GM23338 (cell line): Measurements from ENCODE around the gene SCGB3A1. TPM values are rescaled to one million over a fixed set of nuclear protein-coding genes. Genes with fewer than 3 reads are reported as not detected.

Experiments
- ATAC-seq: fragments of 200-7000 bp; cut with Tn5 transposase; 3 replicates; pipeline ENCODE4 v1.9.1; 2020
- DNase-seq: peaks from one replicate; pipeline ENCODE4 v3.0.0-alpha.2; 2015; ENCODE audit warnings: low spot score
- H2AFZ ChIP-seq: fragments of 200-600 bp; sonication (generic); 2 replicates; pipeline ENCODE4 v1.8.0; 2016; ENCODE audit warnings: antibody characterized with exemption, mild to moderate bottlenecking, moderate library complexity
- H3F3A ChIP-seq: fragments of 200-600 bp; sonication (generic); replicated peaks from 2 replicates; pipeline ENCODE4 v1.8.0; 2017; ENCODE audit warnings: antibody characterized with exemption, mixed run types, low read depth
- H3K27ac ChIP-seq: fragments of 200-600 bp; sonication (generic); 2 replicates; pipeline ENCODE4 v1.6.1; 2016; ENCODE audit warnings: low read depth
- H3K27me3 ChIP-seq: fragments of 200-600 bp; sonication (generic); 2 replicates; pipeline ENCODE4 v1.8.0; 2016; ENCODE audit warnings: mild to moderate bottlenecking, mixed run types, moderate library complexity; ENCODE audit not compliant: insufficient read depth
- H3K36me3 ChIP-seq: fragments of 200-600 bp; sonication (generic); 2 replicates; pipeline ENCODE4 v1.8.0; 2016; ENCODE audit warnings: mild to moderate bottlenecking; ENCODE audit not compliant: insufficient read depth
- H3K4me1 ChIP-seq: fragments of 200-600 bp; sonication (generic); 2 replicates; pipeline ENCODE4 v1.8.0; 2016; ENCODE audit warnings: mild to moderate bottlenecking, moderate library complexity; ENCODE audit not compliant: insufficient read depth
- H3K4me2 ChIP-seq: fragments of 200-600 bp; sonication (generic); 2 replicates; pipeline ENCODE4 v1.7.1; 2017; ENCODE audit warnings: mixed run types
- H3K4me3 ChIP-seq: fragments of 200-600 bp; sonication (generic); 2 replicates; pipeline ENCODE4 v1.6.1; 2016; ENCODE audit warnings: mixed run types
- H3K79me2 ChIP-seq: fragments of 200-600 bp; sonication (generic); replicated peaks from 2 replicates; pipeline ENCODE4 v1.8.0; 2017; ENCODE audit warnings: mild to moderate bottlenecking; ENCODE audit not compliant: insufficient read depth
- H3K9me2 ChIP-seq: fragments of 200-600 bp; sonication (generic); 2 replicates; pipeline ENCODE4 v1.8.0; 2017; ENCODE audit not compliant: insufficient read depth
- H4K20me1 ChIP-seq: fragments of 200-600 bp; sonication (generic); replicated peaks from 2 replicates; pipeline ENCODE4 v1.8.0; 2017; ENCODE audit warnings: mild to moderate bottlenecking; ENCODE audit not compliant: insufficient read depth
- H3K27ac Mint-ChIP-seq: 2 replicates; pipeline ENCODE4 v1.8.0; 2020; ENCODE audit warnings: inconsistent platforms, mild to moderate bottlenecking, moderate library complexity, mixed read lengths
- H3K27me3 Mint-ChIP-seq: 3 replicates; pipeline ENCODE4 v1.8.0; 2022; ENCODE audit warnings: low read depth, mild to moderate bottlenecking, moderate library complexity, mixed read lengths, inconsistent platforms; ENCODE audit not compliant: insufficient read depth, poor library complexity
- H3K36me3 Mint-ChIP-seq: 3 replicates; pipeline ENCODE4 v1.8.0; 2021; ENCODE audit warnings: low read depth, mild to moderate bottlenecking, inconsistent platforms, moderate library complexity, mixed read lengths
- H3K4me1 Mint-ChIP-seq: 3 replicates; pipeline ENCODE4 v1.8.0; 2020; ENCODE audit warnings: mild to moderate bottlenecking, inconsistent platforms, mixed read lengths
- H3K4me3 Mint-ChIP-seq: 3 replicates; pipeline ENCODE4 v1.8.0; 2021; ENCODE audit warnings: moderate library complexity, mild to moderate bottlenecking, inconsistent platforms, mixed read lengths
- H3K9me3 Mint-ChIP-seq: 3 replicates; pipeline ENCODE4 v1.8.0; 2020; ENCODE audit warnings: moderate library complexity, mild to moderate bottlenecking, inconsistent platforms, mixed read lengths
- CREB1 ChIP-seq: fragments of 250-450 bp; sonication (Bioruptor Pico); IDR thresholded peaks from 2 replicates; pipeline ENCODE4 v1.5.0; 2020; ENCODE audit warnings: low read depth, mild to moderate bottlenecking, moderate library complexity
- EZH2 ChIP-seq: fragments of 200-600 bp; sonication (generic); IDR thresholded peaks from one replicate; pipeline ENCODE4 v1.8.0; 2017; ENCODE audit warnings: antibody characterized with exemption, mild to moderate bottlenecking, low read depth; ENCODE audit not compliant: unreplicated experiment
- NANOG ChIP-seq: IDR thresholded peaks from 2 replicates; pipeline ENCODE4 v1.6.1; 2016; ENCODE audit warnings: antibody characterized with exemption, borderline replicate concordance
- polyA plus RNA-seq: library from polyadenylated mRNA; unstranded; fragments of >200 nt; fragmentation: Nextera tagmentation; extraction: Ambion mirVana; gene quantifications from 2 replicates; pipeline ENCODE4 v1.2.1, GENCODE V29; 2016
- total RNA-seq: library from RNA; depleted of rRNA; stranded (reverse); fragments of >200 nt; shearing (Covaris generic); gene quantifications from 2 replicates; pipeline ENCODE4 v1.2.3, GENCODE V29; 2014
- TF ChIP-seq, protein P1 (sequence below): fragments of 250-450 bp; sonication (Bioruptor Pico); IDR thresholded peaks from 2 replicates; pipeline ENCODE4 v1.5.0; 2020; ENCODE audit warnings: mild to moderate bottlenecking, moderate library complexity
- TF ChIP-seq, protein P2 (sequence below): IDR thresholded peaks from one replicate; pipeline ENCODE4 v1.6.1; 2018; ENCODE audit warnings: antibody characterized with exemption; ENCODE audit not compliant: unreplicated experiment
- TF ChIP-seq, protein P3 (sequence below): IDR thresholded peaks from 2 replicates; pipeline ENCODE4 v1.6.1; 2016; ENCODE audit warnings: antibody characterized with exemption
- TF ChIP-seq, protein P4 (sequence below), 2 experiments: fragments of 200-600 bp in 1 of 2; sonication (generic) in 1 of 2; conservative IDR thresholded peaks; 2 replicates each; pipeline versions ENCODE4 v1.5.1 to v1.6.1; 2016 to 2017; ENCODE audit warnings: antibody characterized with exemption in 2 of 2, low read depth in 2 of 2, mild to moderate bottlenecking in 2 of 2, moderate library complexity in 1 of 2

SCGB3A1 gene
- total and polyA plus RNA-seq, 2 experiments from 2014 or later: not detected

DNA sequence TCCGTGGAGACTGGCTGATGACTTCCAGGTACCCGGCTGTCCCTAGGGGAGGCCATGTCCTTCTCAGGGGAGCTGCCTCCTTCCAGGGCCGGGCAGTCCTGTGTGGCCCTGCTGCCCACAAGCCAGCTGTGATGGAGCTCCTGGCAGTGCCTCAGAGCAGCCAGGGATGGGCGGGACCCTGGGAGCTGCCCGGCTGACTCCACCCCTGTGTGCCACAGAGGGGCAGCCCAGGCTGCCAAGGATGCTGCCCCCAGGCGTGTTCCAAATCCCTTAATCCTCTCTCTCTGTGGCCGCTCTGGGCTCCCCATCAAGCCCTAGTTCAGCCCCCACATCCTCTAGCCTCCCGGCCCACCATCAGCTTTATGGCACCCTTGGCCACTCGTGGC is 7.0 kb upstream of the SCGB3A1 start (continued):
- TF ChIP-seq, protein P1, sequence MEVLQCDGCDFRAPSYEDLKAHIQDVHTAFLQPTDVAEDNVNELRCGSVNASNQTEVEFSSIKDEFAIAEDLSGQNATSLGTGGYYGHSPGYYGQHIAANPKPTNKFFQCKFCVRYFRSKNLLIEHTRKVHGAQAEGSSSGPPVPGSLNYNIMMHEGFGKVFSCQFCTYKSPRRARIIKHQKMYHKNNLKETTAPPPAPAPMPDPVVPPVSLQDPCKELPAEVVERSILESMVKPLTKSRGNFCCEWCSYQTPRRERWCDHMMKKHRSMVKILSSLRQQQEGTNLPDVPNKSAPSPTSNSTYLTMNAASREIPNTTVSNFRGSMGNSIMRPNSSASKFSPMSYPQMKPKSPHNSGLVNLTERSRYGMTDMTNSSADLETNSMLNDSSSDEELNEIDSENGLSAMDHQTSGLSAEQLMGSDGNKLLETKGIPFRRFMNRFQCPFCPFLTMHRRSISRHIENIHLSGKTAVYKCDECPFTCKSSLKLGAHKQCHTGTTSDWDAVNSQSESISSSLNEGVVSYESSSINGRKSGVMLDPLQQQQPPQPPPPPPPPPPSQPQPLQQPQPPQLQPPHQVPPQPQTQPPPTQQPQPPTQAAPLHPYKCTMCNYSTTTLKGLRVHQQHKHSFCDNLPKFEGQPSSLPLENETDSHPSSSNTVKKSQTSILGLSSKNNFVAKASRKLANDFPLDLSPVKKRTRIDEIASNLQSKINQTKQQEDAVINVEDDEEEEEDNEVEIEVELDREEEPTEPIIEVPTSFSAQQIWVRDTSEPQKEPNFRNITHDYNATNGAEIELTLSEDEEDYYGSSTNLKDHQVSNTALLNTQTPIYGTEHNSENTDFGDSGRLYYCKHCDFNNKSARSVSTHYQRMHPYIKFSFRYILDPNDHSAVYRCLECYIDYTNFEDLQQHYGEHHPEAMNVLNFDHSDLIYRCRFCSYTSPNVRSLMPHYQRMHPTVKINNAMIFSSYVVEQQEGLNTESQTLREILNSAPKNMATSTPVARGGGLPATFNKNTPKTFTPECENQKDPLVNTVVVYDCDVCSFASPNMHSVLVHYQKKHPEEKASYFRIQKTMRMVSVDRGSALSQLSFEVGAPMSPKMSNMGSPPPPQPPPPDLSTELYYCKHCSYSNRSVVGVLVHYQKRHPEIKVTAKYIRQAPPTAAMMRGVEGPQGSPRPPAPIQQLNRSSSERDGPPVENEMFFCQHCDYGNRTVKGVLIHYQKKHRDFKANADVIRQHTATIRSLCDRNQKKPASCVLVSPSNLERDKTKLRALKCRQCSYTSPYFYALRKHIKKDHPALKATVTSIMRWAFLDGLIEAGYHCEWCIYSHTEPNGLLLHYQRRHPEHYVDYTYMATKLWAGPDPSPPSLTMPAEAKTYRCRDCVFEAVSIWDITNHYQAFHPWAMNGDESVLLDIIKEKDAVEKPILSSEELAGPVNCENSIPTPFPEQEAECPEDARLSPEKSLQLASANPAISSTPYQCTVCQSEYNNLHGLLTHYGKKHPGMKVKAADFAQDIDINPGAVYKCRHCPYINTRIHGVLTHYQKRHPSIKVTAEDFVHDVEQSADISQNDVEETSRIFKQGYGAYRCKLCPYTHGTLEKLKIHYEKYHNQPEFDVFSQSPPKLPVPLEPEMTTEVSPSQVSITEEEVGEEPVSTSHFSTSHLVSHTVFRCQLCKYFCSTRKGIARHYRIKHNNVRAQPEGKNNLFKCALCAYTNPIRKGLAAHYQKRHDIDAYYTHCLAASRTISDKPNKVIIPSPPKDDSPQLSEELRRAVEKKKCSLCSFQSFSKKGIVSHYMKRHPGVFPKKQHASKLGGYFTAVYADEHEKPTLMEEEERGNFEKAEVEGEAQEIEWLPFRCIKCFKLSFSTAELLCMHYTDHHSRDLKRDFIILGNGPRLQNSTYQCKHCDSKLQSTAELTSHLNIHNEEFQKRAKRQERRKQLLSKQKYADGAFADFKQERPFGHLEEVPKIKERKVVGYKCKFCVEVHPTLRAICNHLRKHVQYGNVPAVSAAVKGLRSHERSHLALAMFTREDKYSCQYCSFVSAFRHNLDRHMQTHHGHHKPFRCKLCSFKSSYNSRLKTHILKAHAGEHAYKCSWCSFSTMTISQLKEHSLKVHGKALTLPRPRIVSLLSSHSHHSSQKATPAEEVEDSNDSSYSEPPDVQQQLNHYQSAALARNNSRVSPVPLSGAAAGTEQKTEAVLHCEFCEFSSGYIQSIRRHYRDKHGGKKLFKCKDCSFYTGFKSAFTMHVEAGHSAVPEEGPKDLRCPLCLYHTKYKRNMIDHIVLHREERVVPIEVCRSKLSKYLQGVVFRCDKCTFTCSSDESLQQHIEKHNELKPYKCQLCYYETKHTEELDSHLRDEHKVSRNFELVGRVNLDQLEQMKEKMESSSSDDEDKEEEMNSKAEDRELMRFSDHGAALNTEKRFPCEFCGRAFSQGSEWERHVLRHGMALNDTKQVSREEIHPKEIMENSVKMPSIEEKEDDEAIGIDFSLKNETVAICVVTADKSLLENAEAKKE: no peak

DNA sequence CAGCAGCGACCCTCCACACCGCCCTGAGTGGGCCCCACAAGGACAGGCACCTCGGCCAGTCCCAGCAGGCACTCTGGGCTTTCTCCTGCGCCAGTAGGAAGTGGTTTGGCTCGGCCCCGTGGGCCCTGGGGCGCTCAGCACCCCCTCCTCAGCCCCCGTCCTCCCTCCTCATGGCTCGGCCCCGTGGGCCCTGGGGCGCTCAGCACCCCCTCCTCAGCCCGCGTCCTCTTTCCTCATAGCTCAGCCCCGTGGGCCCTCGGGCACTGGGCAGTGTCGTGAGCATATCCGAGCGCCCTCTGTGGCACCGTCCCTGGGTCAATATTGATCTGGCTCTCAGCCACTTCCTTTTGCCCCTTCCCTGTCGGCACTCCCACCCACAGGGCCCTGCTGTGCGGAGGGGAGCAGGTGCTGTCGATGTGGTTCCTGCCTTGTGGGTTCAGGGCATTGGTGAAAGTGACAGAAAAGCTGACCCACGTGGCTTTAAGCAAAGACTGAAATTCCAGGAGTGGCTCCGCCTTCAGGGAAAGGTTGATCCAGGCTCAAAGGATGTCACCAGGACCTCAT is 5.5 kb upstream of the SCGB3A1 start:
- Mint-ChIP-seq H3K27ac (no peak overlapping the region), H3K36me3 (peaks cover 5% of the 10 kb centered on the region; the same call in 1 of the 3 replicates), H3K9me3 (peaks cover 3% of the 10 kb centered on the region; the same call in 1 of the 3 replicates), H3K4me3 (no peak overlapping the region), H3K4me1 (peaks cover 5% of the 10 kb centered on the region), H3K27me3 (peaks cover 27% of the 10 kb centered on the region)
- DNase-seq (no peak), ATAC-seq (no peak)
- Histone ChIP-seq H3K27me3 (peaks cover 16% of the 10 kb centered on the region), H3K4me1 (0 out of 2 replicates have a peak, but pooled peaks cover 2% of the 10 kb centered on the region), H3K27ac (no peak overlapping the region), H3K36me3 (no peaks in the 10 kb centered on the region), H2AFZ (no peak overlapping the region), H3K79me2 (no peaks in the 10 kb centered on the region), H3F3A (peaks cover 7% of the 10 kb centered on the region; the same call in 1 of the 2 replicates), H3K4me3 (no peak overlapping the region), H3K4me2 (no peak overlapping the region), H4K20me1 (no peaks in the 10 kb centered on the region), H3K9me2 (no peaks in the 10 kb centered on the region)
- TF ChIP-seq, protein P2, sequence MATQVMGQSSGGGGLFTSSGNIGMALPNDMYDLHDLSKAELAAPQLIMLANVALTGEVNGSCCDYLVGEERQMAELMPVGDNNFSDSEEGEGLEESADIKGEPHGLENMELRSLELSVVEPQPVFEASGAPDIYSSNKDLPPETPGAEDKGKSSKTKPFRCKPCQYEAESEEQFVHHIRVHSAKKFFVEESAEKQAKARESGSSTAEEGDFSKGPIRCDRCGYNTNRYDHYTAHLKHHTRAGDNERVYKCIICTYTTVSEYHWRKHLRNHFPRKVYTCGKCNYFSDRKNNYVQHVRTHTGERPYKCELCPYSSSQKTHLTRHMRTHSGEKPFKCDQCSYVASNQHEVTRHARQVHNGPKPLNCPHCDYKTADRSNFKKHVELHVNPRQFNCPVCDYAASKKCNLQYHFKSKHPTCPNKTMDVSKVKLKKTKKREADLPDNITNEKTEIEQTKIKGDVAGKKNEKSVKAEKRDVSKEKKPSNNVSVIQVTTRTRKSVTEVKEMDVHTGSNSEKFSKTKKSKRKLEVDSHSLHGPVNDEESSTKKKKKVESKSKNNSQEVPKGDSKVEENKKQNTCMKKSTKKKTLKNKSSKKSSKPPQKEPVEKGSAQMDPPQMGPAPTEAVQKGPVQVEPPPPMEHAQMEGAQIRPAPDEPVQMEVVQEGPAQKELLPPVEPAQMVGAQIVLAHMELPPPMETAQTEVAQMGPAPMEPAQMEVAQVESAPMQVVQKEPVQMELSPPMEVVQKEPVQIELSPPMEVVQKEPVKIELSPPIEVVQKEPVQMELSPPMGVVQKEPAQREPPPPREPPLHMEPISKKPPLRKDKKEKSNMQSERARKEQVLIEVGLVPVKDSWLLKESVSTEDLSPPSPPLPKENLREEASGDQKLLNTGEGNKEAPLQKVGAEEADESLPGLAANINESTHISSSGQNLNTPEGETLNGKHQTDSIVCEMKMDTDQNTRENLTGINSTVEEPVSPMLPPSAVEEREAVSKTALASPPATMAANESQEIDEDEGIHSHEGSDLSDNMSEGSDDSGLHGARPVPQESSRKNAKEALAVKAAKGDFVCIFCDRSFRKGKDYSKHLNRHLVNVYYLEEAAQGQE: no peak
- TF ChIP-seq NANOG (no peak), EZH2 (no peak), CREB1 (CRISPR knock-in tag) (no peak)
- TF ChIP-seq, protein P3, sequence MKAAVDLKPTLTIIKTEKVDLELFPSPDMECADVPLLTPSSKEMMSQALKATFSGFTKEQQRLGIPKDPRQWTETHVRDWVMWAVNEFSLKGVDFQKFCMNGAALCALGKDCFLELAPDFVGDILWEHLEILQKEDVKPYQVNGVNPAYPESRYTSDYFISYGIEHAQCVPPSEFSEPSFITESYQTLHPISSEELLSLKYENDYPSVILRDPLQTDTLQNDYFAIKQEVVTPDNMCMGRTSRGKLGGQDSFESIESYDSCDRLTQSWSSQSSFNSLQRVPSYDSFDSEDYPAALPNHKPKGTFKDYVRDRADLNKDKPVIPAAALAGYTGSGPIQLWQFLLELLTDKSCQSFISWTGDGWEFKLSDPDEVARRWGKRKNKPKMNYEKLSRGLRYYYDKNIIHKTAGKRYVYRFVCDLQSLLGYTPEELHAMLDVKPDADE: no peak
- TF ChIP-seq, protein P4, sequence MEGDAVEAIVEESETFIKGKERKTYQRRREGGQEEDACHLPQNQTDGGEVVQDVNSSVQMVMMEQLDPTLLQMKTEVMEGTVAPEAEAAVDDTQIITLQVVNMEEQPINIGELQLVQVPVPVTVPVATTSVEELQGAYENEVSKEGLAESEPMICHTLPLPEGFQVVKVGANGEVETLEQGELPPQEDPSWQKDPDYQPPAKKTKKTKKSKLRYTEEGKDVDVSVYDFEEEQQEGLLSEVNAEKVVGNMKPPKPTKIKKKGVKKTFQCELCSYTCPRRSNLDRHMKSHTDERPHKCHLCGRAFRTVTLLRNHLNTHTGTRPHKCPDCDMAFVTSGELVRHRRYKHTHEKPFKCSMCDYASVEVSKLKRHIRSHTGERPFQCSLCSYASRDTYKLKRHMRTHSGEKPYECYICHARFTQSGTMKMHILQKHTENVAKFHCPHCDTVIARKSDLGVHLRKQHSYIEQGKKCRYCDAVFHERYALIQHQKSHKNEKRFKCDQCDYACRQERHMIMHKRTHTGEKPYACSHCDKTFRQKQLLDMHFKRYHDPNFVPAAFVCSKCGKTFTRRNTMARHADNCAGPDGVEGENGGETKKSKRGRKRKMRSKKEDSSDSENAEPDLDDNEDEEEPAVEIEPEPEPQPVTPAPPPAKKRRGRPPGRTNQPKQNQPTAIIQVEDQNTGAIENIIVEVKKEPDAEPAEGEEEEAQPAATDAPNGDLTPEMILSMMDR (conservative IDR thresholded peaks at IDR 0.05; ENCODE audit: low read depth in 2 of 2): no peak
